Muscle layer of colon (tissue), 2 donors: ENCODE results near the gene RAB12.

Experiments
- H3K27ac ChIP-seq: one replicate; pipeline ENCODE4 v1.7.0; 2013; ENCODE audit warnings: low read depth, mild to moderate bottlenecking, low read length, moderate library complexity
- H3K27me3 ChIP-seq, 2 donors: one replicate each; pipeline ENCODE4 v1.7.0; 2013; ENCODE audit warnings: low read length in 2 of 2, mild to moderate bottlenecking in 2 of 2; ENCODE audit not compliant: insufficient read depth in 2 of 2, control insufficient read depth in 1 of 2
- H3K36me3 ChIP-seq: one replicate; pipeline ENCODE4 v1.7.0; 2013; ENCODE audit warnings: mild to moderate bottlenecking, low read length; ENCODE audit not compliant: insufficient read depth
- H3K4me1 ChIP-seq: one replicate; pipeline ENCODE4 v1.7.0; 2013; ENCODE audit warnings: mild to moderate bottlenecking, low read length; ENCODE audit not compliant: insufficient read depth
- H3K4me3 ChIP-seq, 2 donors: one replicate each; pipeline ENCODE4 v1.7.0; 2013; ENCODE audit warnings: low read length in 2 of 2, low read depth in 1 of 2, mild to moderate bottlenecking in 1 of 2, moderate library complexity in 1 of 2
- H3K9ac ChIP-seq: one replicate; pipeline ENCODE4 v1.7.0; 2013; ENCODE audit warnings: low read length
- H3K9me3 ChIP-seq: one replicate; pipeline ENCODE4 v1.7.0; 2013; ENCODE audit warnings: mild to moderate bottlenecking, low read length
- donor health status: abdominal sarcoma.
- donor health status: Adenocarcinoma of cecum.

RAB12 gene

GRCh38 chr18:8669571-8669970, 60.3 kb downstream of the RAB12 start:
- H3K27ac ChIP-seq = no peak overlapping the region
- no peaks in the 10 kb centered on the region for H3K9me3 ChIP-seq
- no peaks in the 10 kb centered on the region for H3K27me3 ChIP-seq
- H3K36me3 ChIP-seq = no peaks in the 10 kb centered on the region
- no peak overlapping the region for H3K9ac ChIP-seq
- H3K4me1 ChIP-seq = no peaks in the 10 kb centered on the region
- H3K4me3 ChIP-seq = no peak overlapping the region

- H3K27ac ChIP-seq = no peak overlapping the region
- no peaks in the 10 kb centered on the region for H3K4me1 ChIP-seq
- no peaks in the 10 kb centered on the region for H3K27me3 ChIP-seq
- H3K4me3 ChIP-seq = no peak overlapping the region
- H3K9ac ChIP-seq = no peak overlapping the region
- no peaks in the 10 kb centered on the region for H3K9me3 ChIP-seq
- H3K36me3 ChIP-seq = no peaks in the 10 kb centered on the region
These were observed 64.3 kb downstream of the RAB12 start for GRCh38 chr18:8673256-8674209.

- no peaks in the 10 kb centered on the region for H3K36me3 ChIP-seq
- no peak overlapping the region for H3K4me3 ChIP-seq
- H3K9ac ChIP-seq = no peak overlapping the region
- H3K27me3 ChIP-seq = no peaks in the 10 kb centered on the region
- H3K27ac ChIP-seq = no peak overlapping the region
- no peaks in the 10 kb centered on the region for H3K9me3 ChIP-seq
- no peaks in the 10 kb centered on the region for H3K4me1 ChIP-seq
These were observed 65.8 kb downstream of the RAB12 start for GRCh38 chr18:8675057-8675456.

- H3K36me3 ChIP-seq = no peaks in the 10 kb centered on the region
- H3K9ac ChIP-seq = no peak overlapping the region
- no peaks in the 10 kb centered on the region for H3K9me3 ChIP-seq
- H3K4me3 ChIP-seq = no peak overlapping the region
- no peak overlapping the region for H3K27ac ChIP-seq
- H3K4me1 ChIP-seq = no peaks in the 10 kb centered on the region
- H3K27me3 ChIP-seq = no peaks in the 10 kb centered on the region
These were observed 72.0 kb downstream of the RAB12 start for GRCh38 chr18:8681196-8681595.

- H3K4me3 ChIP-seq = no peak overlapping the region
- no peak overlapping the region for H3K27ac ChIP-seq
- no peaks in the 10 kb centered on the region for H3K27me3 ChIP-seq
- no peaks in the 10 kb centered on the region for H3K36me3 ChIP-seq
- H3K4me1 ChIP-seq = peaks cover 5% of the 10 kb centered on the region
- no peak overlapping the region for H3K9ac ChIP-seq
- no peaks in the 10 kb centered on the region for H3K9me3 ChIP-seq
These were observed 75.3 kb downstream of the RAB12 start for GRCh38 chr18:8684577-8684976.

- Histone ChIP-seq H3K9ac (no peak overlapping the region), H3K4me1 (peaks cover 5% of the 10 kb centered on the region), H3K9me3 (no peaks in the 10 kb centered on the region), H3K4me3 (no peak overlapping the region), H3K27ac (no peak overlapping the region), H3K27me3 (no peaks in the 10 kb centered on the region), H3K36me3 (no peaks in the 10 kb centered on the region)
These were observed 76.1 kb downstream of the RAB12 start for GRCh38 chr18:8685141-8685913.

- H3K9ac ChIP-seq = no peak overlapping the region
- no peak overlapping the region for H3K4me3 ChIP-seq
- peaks cover 5% of the 10 kb centered on the region for H3K4me1 ChIP-seq
- H3K9me3 ChIP-seq = no peaks in the 10 kb centered on the region
- H3K36me3 ChIP-seq = no peaks in the 10 kb centered on the region
- H3K27me3 ChIP-seq = no peaks in the 10 kb centered on the region
- H3K27ac ChIP-seq = no peak overlapping the region
These were observed 76.6 kb downstream of the RAB12 start for GRCh38 chr18:8685914-8686216.

GRCh38 chr18:8686611-8687010, 77.4 kb downstream of the RAB12 start:
- Histone ChIP-seq H3K4me1 (peaks cover 5% of the 10 kb centered on the region), H3K9ac (no peak overlapping the region), H3K27me3 (no peaks in the 10 kb centered on the region), H3K4me3 (no peak overlapping the region), H3K27ac (no peak overlapping the region), H3K36me3 (no peaks in the 10 kb centered on the region), H3K9me3 (no peaks in the 10 kb centered on the region)

GRCh38 chr18:8688216-8688800, 79.1 kb downstream of the RAB12 start:
- Histone ChIP-seq H3K36me3 (no peaks in the 10 kb centered on the region), H3K9ac (no peak overlapping the region), H3K27ac (peak overlapping the region; percentile 21), H3K9me3 (no peaks in the 10 kb centered on the region), H3K4me3 (no peak overlapping the region), H3K27me3 (no peaks in the 10 kb centered on the region), H3K4me1 (peaks cover 5% of the 10 kb centered on the region)

- Histone ChIP-seq H3K9me3 (no peaks in the 10 kb centered on the region), H3K27me3 (no peaks in the 10 kb centered on the region), H3K27ac (no peak overlapping the region), H3K4me3 (no peak overlapping the region), H3K36me3 (no peaks in the 10 kb centered on the region), H3K9ac (no peak overlapping the region), H3K4me1 (peaks cover 5% of the 10 kb centered on the region)
These were observed 79.6 kb downstream of the RAB12 start for GRCh38 chr18:8688816-8689215.
